Ascending aorta (tissue), 2 donors: ENCODE results near the gene ASIC4. TPM values are rescaled to one million over a fixed set of nuclear protein-coding genes. Genes with fewer than 3 reads are reported as not detected.
A peak's percentile ranks its signal among the peaks of the same experiment; 100 is the strongest.

Experiments
- DNase-seq, 2 donors: peaks; one replicate each; pipeline ENCODE4 v3.0.0-alpha.2; 2019; ENCODE audit warnings: low spot score in 2 of 2
- H3K27ac ChIP-seq, 2 donors: fragments of 200-600 bp; sonication (generic); one replicate each; pipeline ENCODE4 v1.5.1; 2016 to 2017; ENCODE audit warnings: mild to moderate bottlenecking in 1 of 2
- H3K27me3 ChIP-seq: fragments of 200-600 bp; sonication (generic); one replicate; pipeline ENCODE4 v1.5.1; 2017
- H3K36me3 ChIP-seq, 2 donors: fragments of 200-600 bp; sonication (generic); one replicate each; pipeline ENCODE4 v1.5.1; 2016
- H3K4me1 ChIP-seq, 2 donors: fragments of 200-600 bp; sonication (generic); one replicate each; pipeline ENCODE4 v1.5.1; 2016 to 2017; ENCODE audit warnings: mild to moderate bottlenecking in 1 of 2
- H3K4me3 ChIP-seq, 2 donors: fragments of 200-600 bp; sonication (generic); one replicate each; pipeline ENCODE4 v1.5.1; 2016 to 2017; ENCODE audit warnings: mild to moderate bottlenecking in 1 of 2
- H3K9me3 ChIP-seq, 2 donors: fragments of 200-600 bp; sonication (generic); one replicate each; pipeline ENCODE4 v1.5.1; 2016
- intact Hi-C: fragments of 100-400 bp; cut with DNase I; formaldehyde crosslinking; loops from one replicate; pipeline ENCODE4 v1.15.1; 2023
- total RNA-seq: library from RNA; depleted of rRNA; stranded (reverse); fragments of >200 nt; gene quantifications from one replicate; pipeline ENCODE4 v1.1.0, GENCODE V29; 2016
- TF ChIP-seq, protein P1 (sequence below), 3 experiments: fragments of 200-600 bp in 2 of 3; fragments of 450-650 bp in 1 of 3; sonication (generic) in 2 of 3; IDR thresholded peaks; one replicate each; pipeline ENCODE4 v1.5.1; 2016 to 2019; ENCODE audit warnings: antibody characterized with exemption in 3 of 3, mild to moderate bottlenecking in 1 of 3, moderate library complexity in 1 of 3

ASIC4 gene
- total RNA-seq, 1 donor from 2014 or later: not detected

DNA sequence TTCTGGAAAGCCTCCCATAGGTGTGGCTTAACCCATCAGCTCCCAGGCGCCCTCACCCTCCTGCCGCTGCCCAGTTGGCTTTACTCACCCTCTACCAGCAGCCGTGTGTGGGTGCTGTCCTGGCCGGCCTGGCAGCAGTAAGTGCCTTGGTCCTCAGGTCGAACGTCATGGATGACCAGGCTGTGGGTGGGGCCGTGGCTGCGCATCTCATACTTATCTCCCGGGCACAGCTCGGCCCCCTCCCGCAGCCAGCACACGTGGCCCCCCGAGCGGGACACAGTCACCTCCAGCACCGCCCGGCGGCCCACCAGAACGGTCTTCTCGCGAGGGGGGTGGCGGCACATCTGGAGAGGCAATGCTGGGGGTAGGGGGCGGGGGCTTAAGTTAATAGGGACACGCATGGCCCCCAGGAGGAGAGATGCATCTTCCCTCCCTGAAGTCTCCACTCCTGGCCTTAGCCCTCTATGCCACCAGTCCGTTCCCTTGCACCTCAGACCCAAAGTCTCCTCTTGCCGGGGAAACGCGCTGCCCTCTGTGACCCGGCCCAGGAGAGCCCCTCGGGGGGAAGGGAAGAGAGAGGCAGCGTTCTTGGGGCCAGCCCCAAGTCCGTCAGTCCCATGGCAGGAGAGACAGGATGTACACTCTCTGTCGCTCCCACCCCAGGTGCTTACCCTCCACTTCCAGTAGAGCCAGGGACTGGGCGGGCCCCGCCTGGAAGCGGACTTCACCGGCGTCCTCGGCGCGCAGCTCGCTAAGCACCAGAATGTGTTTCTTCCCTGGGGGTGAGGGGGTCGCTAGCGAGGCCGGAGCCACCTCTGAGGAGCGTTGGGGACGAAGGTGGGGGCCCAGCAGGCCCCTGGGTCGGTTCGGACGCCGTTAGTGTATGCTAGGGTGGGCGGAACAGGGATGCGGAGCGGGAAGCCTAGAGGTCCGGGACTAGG is 37.4 kb downstream of the ASIC4 start:
- H3K36me3 ChIP-seq: peaks cover 0 to 10% of the 10 kb centered on the region in 2 donors
- DNase-seq: no peak
- intact Hi-C loops: loop anchor here (1.0 to 2.0 kb wide), 3 partner anchors 7 to 46 kb away; partner anchors contain the start of genes OBSL1, STK11IP and TMEM198
- TF ChIP-seq, protein P1, sequence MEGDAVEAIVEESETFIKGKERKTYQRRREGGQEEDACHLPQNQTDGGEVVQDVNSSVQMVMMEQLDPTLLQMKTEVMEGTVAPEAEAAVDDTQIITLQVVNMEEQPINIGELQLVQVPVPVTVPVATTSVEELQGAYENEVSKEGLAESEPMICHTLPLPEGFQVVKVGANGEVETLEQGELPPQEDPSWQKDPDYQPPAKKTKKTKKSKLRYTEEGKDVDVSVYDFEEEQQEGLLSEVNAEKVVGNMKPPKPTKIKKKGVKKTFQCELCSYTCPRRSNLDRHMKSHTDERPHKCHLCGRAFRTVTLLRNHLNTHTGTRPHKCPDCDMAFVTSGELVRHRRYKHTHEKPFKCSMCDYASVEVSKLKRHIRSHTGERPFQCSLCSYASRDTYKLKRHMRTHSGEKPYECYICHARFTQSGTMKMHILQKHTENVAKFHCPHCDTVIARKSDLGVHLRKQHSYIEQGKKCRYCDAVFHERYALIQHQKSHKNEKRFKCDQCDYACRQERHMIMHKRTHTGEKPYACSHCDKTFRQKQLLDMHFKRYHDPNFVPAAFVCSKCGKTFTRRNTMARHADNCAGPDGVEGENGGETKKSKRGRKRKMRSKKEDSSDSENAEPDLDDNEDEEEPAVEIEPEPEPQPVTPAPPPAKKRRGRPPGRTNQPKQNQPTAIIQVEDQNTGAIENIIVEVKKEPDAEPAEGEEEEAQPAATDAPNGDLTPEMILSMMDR (IDR thresholded peaks at IDR 0.05): no peak
- H3K9me3 ChIP-seq: no peaks in the 10 kb centered on the region
- H3K27ac ChIP-seq: peak overlapping the region; percentile 40 to 77
- H3K4me3 ChIP-seq: peak overlapping the region; percentile 61 to 79
- H3K27me3 ChIP-seq: no peaks in the 10 kb centered on the region
- peaks cover 6 to 19% of the 10 kb centered on the region in 2 donors for H3K4me1 ChIP-seq

DNA sequence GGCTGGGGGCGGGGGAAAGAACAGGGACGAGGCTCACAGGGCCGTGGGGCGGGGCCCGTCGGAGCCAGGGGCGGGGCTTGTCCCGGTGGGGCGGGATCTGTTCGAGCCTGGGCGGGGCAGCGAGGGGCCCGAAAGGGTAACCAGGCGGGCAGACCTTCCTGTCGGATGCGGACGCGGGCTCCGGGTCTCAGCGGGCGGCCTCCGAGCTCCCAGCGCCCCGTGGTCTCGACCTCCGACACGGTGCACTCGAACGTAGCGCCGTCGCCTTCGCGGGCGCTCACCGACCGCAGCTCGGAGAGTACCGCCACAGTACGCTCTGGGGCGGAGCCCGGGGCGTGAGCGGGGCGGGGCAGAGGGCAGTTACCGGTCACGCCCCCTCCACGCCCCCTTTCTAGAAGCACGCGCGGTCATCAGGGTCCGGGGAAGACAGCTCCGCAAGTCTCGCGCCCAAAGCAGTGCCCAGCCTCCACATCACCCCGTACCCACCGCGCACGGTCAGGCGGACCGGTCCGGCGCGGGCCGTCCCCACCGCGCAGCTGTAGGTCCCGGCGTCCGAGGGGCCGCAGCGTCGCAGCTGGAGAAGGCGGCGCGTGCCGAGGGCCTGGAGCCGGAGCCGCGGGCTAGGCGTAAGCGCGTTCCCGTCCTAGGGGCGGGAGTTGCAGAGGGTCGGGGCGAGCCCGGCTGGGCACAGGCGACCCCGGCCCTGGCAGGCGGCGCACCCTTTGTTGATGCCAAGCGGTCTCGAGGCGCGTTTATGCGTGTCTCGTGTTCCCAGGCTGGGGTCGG is 38.3 kb downstream of the ASIC4 start:
- peaks cover 6 to 19% of the 10 kb centered on the region in 2 donors for H3K4me1 ChIP-seq

DNA sequence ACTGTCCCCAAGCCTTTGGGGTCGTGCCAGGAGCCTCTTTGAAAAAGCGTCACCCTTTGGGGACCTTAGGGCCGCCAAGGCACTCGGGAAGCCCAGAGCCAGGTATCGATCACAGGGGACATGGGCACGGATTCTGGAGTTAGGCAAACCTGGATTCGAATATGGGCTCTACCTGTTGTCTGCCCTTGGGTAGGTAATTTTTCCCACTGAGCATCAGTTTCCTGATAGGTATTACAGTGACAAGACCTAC is 38.8 kb downstream of the ASIC4 start:
- Histone ChIP-seq H3K36me3 (peaks cover 0 to 18% of the 10 kb centered on the region in 2 donors), H3K4me1 (peaks cover 6 to 19% of the 10 kb centered on the region in 2 donors), H3K9me3 (no peaks in the 10 kb centered on the region), H3K27ac (no peak overlapping the region), H3K4me3 (peak overlapping the region; percentile 61 to 79), H3K27me3 (no peaks in the 10 kb centered on the region)
- TF ChIP-seq, protein P1 (IDR thresholded peaks at IDR 0.05): no peak
- no peak for DNase-seq
- intact Hi-C loops: loop anchor here (2.0 kb wide), 1 partner anchor 18 kb away; the partner anchor contains the start of gene OBSL1

More for the DNA sequence above, 38.3 kb downstream of the ASIC4 start:
- TF ChIP-seq, protein P1 (IDR thresholded peaks at IDR 0.05): no peak
- Histone ChIP-seq H3K4me3 (peak overlapping the region; percentile 61 to 79), H3K9me3 (no peaks in the 10 kb centered on the region), H3K27me3 (no peaks in the 10 kb centered on the region), H3K36me3 (peaks cover 0 to 16% of the 10 kb centered on the region in 2 donors), H3K27ac (peak overlapping the region; percentile 40 to 77)
- peak in 1 of 2 donors; percentile 92 for DNase-seq
- intact Hi-C loops: loop anchor here (1.0 to 2.0 kb wide), 3 partner anchors 8 to 45 kb away; partner anchors contain the start of genes OBSL1, STK11IP and TMEM198

DNA sequence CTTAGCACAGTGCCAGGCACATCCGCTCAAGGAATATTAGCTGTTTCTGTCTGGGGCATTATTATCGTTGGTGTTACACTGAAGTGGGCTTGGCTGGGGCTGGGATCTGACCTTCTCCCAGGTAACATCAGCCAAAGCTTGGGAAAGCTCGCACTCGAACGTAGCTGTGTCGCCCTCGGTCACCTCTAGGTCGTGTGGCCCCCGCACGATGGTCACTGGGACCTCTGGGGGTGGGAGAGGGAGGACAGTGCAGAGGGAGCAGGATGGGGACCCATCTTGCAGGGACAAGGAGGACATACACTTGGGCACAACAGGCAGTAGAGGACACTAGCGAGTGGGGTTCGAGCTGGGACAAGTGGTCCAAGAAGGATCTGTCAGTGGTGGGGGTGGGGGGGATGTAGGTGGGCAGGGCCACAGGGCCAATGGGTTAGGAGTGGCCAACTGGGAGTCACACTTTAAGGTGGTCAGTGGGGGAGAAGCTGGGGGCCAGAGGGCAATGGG is 39.2 kb downstream of the ASIC4 start:
- no peak for DNase-seq
- Histone ChIP-seq H3K4me1 (peaks cover 6 to 19% of the 10 kb centered on the region in 2 donors), H3K4me3 (peak overlapping the region in 1 of 2 donors; percentile 79), H3K9me3 (no peaks in the 10 kb centered on the region), H3K27me3 (no peaks in the 10 kb centered on the region), H3K36me3 (peaks cover 0 to 18% of the 10 kb centered on the region in 2 donors), H3K27ac (no peak overlapping the region)
- TF ChIP-seq, protein P1 (IDR thresholded peaks at IDR 0.05): no peak
- intact Hi-C loops: loop anchor here (2.0 kb wide), 1 partner anchor 17 kb away; the partner anchor contains the start of gene OBSL1

DNA sequence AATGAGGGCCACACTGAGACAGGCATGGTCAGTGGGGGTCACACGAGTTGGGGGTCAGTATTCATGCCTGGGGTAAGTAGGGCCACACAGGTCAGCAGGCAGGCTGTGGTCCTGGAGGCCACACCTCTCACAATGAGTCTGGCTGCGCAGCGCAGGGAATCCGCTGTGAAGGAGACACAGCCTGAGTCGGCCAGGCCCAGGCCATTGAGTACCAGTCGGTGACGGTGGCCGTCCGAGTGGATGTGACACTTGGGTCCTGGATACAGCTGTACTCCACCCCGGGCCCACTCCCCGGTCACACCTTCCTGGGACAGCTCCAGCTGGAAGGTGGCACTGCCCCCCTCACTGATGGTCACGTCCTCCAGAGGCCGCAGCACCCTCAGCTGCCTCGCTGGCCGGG is 40.1 kb downstream of the ASIC4 start:
- no peaks in the 10 kb centered on the region for H3K9me3 ChIP-seq
- H3K4me1 ChIP-seq: peaks cover 6 to 19% of the 10 kb centered on the region in 2 donors
- intact Hi-C loops: no loop called here
- no peak overlapping the region for H3K4me3 ChIP-seq
- DNase-seq: no peak
- TF ChIP-seq, protein P1 (IDR thresholded peaks at IDR 0.05): no peak
- H3K36me3 ChIP-seq: peaks cover 0 to 18% of the 10 kb centered on the region in 2 donors
- no peaks in the 10 kb centered on the region for H3K27me3 ChIP-seq
- H3K27ac ChIP-seq: no peak overlapping the region
